GM13976 (cell line): Measurements from ENCODE around the gene TMTC2.

Source experiments
- DNase-seq: peaks from one replicate; pipeline ENCODE4 v3.0.0; 2012; ENCODE audit warnings: low spot score
- in situ Hi-C: fragments of 300-500 bp; cut with MboI; formaldehyde crosslinking; loops from one replicate; pipeline ENCODE4 v1.12.0; 2022; ENCODE audit warnings: low sequenced_read_pairs, mixed read lengths, inconsistent platforms; ENCODE audit not compliant: unreplicated experiment
- TF ChIP-seq, protein P1 (sequence below): IDR thresholded peaks from 2 replicates; pipeline ENCODE4 v1.5.1; 2012; ENCODE audit warnings: borderline replicate concordance, mild to moderate bottlenecking; ENCODE audit not compliant: insufficient read depth; ENCODE audit errors: extremely low read depth, missing control alignments, control extremely low read depth

The TMTC2 gene

GRCh38 chr12:82675246-82675645 is 11.5 kb upstream of the TMTC2 start:
- in situ Hi-C loops = loop anchor here (25.0 kb wide), 2 partner anchors 712 to 1162 kb away; no protein-coding TSS in a partner anchor
- TF ChIP-seq, protein P1, sequence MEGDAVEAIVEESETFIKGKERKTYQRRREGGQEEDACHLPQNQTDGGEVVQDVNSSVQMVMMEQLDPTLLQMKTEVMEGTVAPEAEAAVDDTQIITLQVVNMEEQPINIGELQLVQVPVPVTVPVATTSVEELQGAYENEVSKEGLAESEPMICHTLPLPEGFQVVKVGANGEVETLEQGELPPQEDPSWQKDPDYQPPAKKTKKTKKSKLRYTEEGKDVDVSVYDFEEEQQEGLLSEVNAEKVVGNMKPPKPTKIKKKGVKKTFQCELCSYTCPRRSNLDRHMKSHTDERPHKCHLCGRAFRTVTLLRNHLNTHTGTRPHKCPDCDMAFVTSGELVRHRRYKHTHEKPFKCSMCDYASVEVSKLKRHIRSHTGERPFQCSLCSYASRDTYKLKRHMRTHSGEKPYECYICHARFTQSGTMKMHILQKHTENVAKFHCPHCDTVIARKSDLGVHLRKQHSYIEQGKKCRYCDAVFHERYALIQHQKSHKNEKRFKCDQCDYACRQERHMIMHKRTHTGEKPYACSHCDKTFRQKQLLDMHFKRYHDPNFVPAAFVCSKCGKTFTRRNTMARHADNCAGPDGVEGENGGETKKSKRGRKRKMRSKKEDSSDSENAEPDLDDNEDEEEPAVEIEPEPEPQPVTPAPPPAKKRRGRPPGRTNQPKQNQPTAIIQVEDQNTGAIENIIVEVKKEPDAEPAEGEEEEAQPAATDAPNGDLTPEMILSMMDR = no peak
- no peak for DNase-seq

DNA sequence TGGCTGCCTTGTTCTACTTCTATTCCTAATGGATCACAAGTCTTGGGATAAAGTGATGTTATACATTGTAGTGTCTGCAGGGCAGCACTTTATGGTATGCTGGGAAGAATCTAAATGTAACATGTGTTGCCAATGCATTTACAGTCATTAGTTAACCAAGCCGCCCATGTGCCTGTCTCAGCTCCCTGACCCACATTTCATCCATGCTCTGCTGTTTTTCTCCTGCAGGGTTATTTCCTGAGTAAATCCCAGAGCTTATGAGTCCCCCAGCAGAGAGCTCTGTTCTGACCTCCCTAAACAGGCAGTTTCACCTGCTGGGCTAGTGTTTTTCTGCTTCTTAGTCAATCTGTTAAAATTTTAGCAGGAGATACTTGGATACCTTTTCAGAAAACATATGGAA is 4.4 kb upstream of the TMTC2 start:
- DNase-seq = no peak
- TF ChIP-seq, protein P1 = no peak
- in situ Hi-C loops = loop anchor here (25.0 kb wide), 2 partner anchors 705 to 1155 kb away; no protein-coding TSS in a partner anchor

DNA sequence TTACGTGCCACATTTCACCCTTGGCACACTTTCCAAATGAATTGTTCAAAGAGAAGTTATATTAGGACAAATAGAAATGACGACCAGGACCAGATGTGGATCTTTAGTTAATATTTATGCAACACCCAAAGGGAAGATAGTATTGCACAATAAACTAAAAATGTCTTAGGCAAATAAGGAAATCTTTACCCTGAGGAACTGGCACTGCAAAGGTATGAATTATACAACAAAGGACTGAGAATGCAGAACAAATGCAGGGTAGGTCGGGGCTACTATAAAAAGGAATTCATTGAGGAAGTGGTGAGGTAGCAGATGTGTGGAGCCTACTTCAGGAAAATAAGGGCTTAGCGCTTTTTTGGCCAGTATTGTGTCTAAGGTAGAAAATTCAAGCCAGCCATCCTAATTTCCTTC is 3.9 kb upstream of the TMTC2 start:
- in situ Hi-C loops = loop anchor here (25.0 kb wide), 2 partner anchors 704 to 1154 kb away; no protein-coding TSS in a partner anchor
- TF ChIP-seq, protein P1 = no peak
- no peak for DNase-seq

- in situ Hi-C loops = loop anchor here (25.0 kb wide), 2 partner anchors 702 to 1152 kb away; no protein-coding TSS in a partner anchor
- DNase-seq = peak; percentile 75
- TF ChIP-seq, protein P1 = peak; percentile 87
Measured at GRCh38 chr12:82685790-82686167, 927 bp upstream of the TMTC2 start.

DNA sequence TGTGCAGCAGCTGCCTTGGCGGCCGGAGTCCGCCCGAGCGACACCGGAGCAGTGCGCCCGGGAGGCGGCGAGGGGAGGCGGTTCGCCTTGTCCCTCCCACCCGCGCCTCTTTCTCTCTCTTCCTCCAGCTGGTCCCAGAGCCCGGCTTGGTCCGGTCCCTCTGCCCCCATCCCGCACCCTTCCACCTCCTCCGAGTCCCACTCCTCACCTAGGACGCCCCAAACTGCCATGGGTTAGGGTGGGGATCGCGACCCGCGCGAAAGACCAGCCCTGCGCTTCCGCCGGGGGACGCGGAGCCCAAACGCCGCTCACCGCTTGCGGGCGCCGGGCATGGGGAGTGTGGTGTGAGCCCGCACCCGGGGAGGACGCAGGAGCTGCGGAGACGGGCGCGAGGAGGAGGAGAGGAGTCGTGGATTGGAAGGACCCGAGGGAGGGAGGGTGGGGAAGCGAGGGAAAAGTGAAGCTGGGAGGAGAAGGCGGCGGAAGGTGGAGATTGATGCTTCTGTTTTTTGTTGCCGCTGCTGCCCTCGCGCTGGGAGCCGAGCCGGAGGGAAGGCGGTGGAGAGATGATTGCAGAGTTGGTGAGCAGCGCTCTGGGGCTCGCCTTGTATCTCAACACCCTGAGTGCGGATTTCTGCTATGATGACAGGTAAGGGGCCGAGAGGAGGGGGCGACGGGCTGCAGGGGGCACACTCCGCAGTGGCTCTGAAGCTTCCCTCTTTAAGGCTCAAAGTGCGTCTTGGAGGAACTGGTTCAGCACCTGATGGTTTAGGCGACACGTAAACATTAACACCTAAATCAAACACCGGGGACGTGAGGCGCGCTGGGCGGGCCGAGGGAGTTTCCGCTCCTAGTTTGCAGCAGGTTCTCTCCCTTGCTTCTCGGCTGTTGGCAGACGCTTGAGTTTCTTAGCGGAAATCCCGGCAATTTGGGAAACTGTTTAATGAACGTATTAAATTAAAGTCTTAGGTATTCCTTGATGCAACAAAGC is 610 bp downstream of the TMTC2 start:
- TF ChIP-seq, protein P1 = no peak
- DNase-seq = peak; percentile 73
- in situ Hi-C loops = loop anchor here (25.0 kb wide), 2 partner anchors 700 to 1150 kb away; no protein-coding TSS in a partner anchor

- peak; percentile 27 for DNase-seq
- TF ChIP-seq, protein P1 = no peak
- in situ Hi-C loops = loop anchor here (25.0 kb wide), 2 partner anchors 699 to 1149 kb away; no protein-coding TSS in a partner anchor
Measured at GRCh38 chr12:82688035-82688501, 1.4 kb downstream of the TMTC2 start.
